Esophagus squamous epithelium (tissue), 5 donors: ENCODE measurements around the gene CDKAL1. TPM values are rescaled to one million over a fixed set of nuclear protein-coding genes. Genes with fewer than 3 reads are reported as not detected.

Source experiments
- DNase-seq: peaks from one replicate; lab custom pipeline; 2025; lab: John Stamatoyannopoulos, UW
- H3K27ac ChIP-seq, 4 donors: fragments of 200-600 bp; sonication (generic); one replicate each; pipeline ENCODE4 v1.5.1; 2016 to 2019; ENCODE audit warnings: mild to moderate bottlenecking in 1 of 4
- H3K27me3 ChIP-seq, 4 donors: fragments of 200-600 bp; sonication (generic); 1 replicate in 3 of 4; 2 replicates in 1 of 4; pipeline versions ENCODE4 v1.5.1 to v1.6.0; 2017 to 2021; ENCODE audit warnings: antibody characterized with exemption in 1 of 4
- H3K36me3 ChIP-seq, 3 donors: fragments of 200-600 bp; sonication (generic); one replicate each; pipeline ENCODE4 v1.5.1; 2016 to 2019
- H3K4me1 ChIP-seq, 3 donors: fragments of 200-600 bp; sonication (generic); one replicate each; pipeline ENCODE4 v1.5.1; 2017 to 2019
- H3K4me3 ChIP-seq, 4 donors: fragments of 200-600 bp; sonication (generic); 1 replicate in 3 of 4; 2 replicates in 1 of 4; pipeline ENCODE4 v1.5.1; 2016 to 2019; ENCODE audit warnings: mild to moderate bottlenecking in 2 of 4, moderate library complexity in 1 of 4
- H3K9me3 ChIP-seq, 3 donors: fragments of 200-600 bp; sonication (generic); one replicate each; pipeline ENCODE4 v1.5.1; 2016 to 2019
- CTCF ChIP-seq, 6 experiments: fragments of 450-650 bp in 4 of 6; fragments of 200-600 bp in 2 of 6; sonication (generic) in 2 of 6; IDR thresholded peaks; one replicate each; pipeline ENCODE4 v1.5.1; 2016 to 2019; ENCODE audit warnings: antibody characterized with exemption in 6 of 6, mild to moderate bottlenecking in 4 of 6, moderate library complexity in 4 of 6
- POLR2A ChIP-seq, 4 donors: fragments of 450-650 bp; IDR thresholded peaks; one replicate each; pipeline ENCODE4 v1.6.1; 2017; ENCODE audit warnings: antibody characterized with exemption in 4 of 4, mild to moderate bottlenecking in 4 of 4, moderate library complexity in 3 of 4
- WGBS, 2 donors: methylation state at CpG; one replicate each; pipeline ENCODE4 v1.1.5; 2018; 5-methylcytosine and 5-hydroxymethylcytosine counted together
- intact Hi-C: fragments of 100-400 bp; cut with DNase I; formaldehyde crosslinking; loops from one replicate; pipeline ENCODE4 v1.15.0; 2022
- total RNA-seq, 4 donors: library from RNA; depleted of rRNA; stranded (reverse); fragments of >200 nt; gene quantifications; one replicate each; pipeline ENCODE4 v1.1.0, GENCODE V29; 2016
- donor health status: DM: yes; HTN: yes; CAD: no.

The CDKAL1 gene
- total RNA-seq, 4 donors from 2014 or later, result 6.5 to 13.0 (median 10.7) TPM

- TF ChIP-seq CTCF (IDR thresholded peaks at IDR 0.05) (no peak), POLR2A (IDR thresholded peaks at IDR 0.05) (no peak)
- DNase-seq, result no peak
- H3K4me1 ChIP-seq, result peaks cover 0 to 20% (median 0%) of the 10 kb centered on the region in 3 donors
- peaks cover 0 to 20% (median 0%) of the 10 kb centered on the region in 3 donors for H3K36me3 ChIP-seq
- 33 to 43% methylated on average over 2 of the region's 2 CpGs for WGBS, 2 donors
- no peaks in the 10 kb centered on the region for H3K27me3 ChIP-seq
- intact Hi-C loops, result no loop called here
- no peak overlapping the region for H3K4me3 ChIP-seq
- no peaks in the 10 kb centered on the region for H3K9me3 ChIP-seq
- H3K27ac ChIP-seq, result no peak overlapping the region
Measured at GRCh38 chr6:20572288-20572687, 38.0 kb downstream of the CDKAL1 start.

DNA sequence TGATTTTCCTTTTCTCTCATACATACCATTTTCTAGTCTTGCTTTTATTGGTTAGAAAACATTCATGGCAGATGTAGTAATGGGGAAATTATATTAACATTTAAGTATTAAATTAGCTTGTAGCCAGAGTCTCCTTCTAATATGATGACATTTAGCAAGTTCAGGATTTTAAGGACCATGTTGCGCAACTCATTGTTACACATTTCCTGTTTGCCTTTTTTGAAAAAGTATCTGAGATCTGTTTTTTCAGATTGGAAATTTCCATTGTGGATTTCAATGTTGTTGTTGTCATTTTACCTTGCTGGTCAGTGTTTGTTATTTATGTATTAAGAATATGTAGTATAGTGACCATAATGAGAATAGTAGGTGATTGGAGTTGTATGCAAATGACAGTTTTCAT, 38.7 kb downstream of the CDKAL1 start:
- H3K4me3 ChIP-seq, result no peak overlapping the region
- no peaks in the 10 kb centered on the region for H3K27me3 ChIP-seq
- intact Hi-C loops, result no loop called here
- no peak for DNase-seq
- peaks cover 0 to 20% (median 0%) of the 10 kb centered on the region in 3 donors for H3K4me1 ChIP-seq
- WGBS, 2 donors, result 88 to 95% methylated on average over 1 of the region's 1 CpG
- H3K9me3 ChIP-seq, result no peaks in the 10 kb centered on the region
- no peak overlapping the region for H3K27ac ChIP-seq
- TF ChIP-seq POLR2A (IDR thresholded peaks at IDR 0.05), result no peak
- TF ChIP-seq CTCF (IDR thresholded peaks at IDR 0.05), result no peak
- peaks cover 0 to 23% (median 0%) of the 10 kb centered on the region in 3 donors for H3K36me3 ChIP-seq

- Histone ChIP-seq H3K9me3 (no peaks in the 10 kb centered on the region), H3K4me1 (peaks cover 0 to 14% (median 0%) of the 10 kb centered on the region in 3 donors), H3K36me3 (peaks cover 0 to 32% (median 0%) of the 10 kb centered on the region in 3 donors), H3K4me3 (no peak overlapping the region), H3K27me3 (no peaks in the 10 kb centered on the region), H3K27ac (no peak overlapping the region)
- no peak for DNase-seq
- intact Hi-C loops, result no loop called here
- no peak for TF ChIP-seq CTCF (IDR thresholded peaks at IDR 0.05)
Measured at GRCh38 chr6:20574355-20574754, 40.1 kb downstream of the CDKAL1 start.

DNA sequence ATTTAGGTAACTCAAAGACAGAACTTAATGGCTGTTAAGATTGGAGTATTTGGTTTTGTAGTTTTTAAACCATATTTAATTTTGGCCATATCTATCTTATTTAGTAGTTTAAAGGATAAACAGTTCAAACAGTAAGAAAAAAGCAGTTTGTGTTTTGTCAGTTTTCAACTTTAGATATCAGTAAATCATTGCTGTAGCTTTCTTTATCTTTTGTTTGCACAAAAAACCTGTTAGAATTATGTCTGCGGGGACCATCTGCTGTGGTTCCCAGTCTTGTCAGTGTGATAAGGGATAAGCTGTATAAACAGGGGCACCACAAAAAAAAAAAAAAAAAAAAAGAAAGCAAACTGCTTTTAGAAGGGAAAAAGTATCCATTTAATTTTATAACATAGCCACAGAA, 40.9 kb downstream of the CDKAL1 start:
- H3K36me3 ChIP-seq, result peaks cover 0 to 40% (median 0%) of the 10 kb centered on the region in 3 donors
- H3K4me1 ChIP-seq, result peaks cover 0 to 12% (median 0%) of the 10 kb centered on the region in 3 donors
- H3K4me3 ChIP-seq, result no peak overlapping the region
- 70 to 100% methylated on average over 1 of the region's 1 CpG for WGBS, 2 donors
- TF ChIP-seq POLR2A (IDR thresholded peaks at IDR 0.05) (no peak), CTCF (IDR thresholded peaks at IDR 0.05) (no peak)
- H3K27me3 ChIP-seq, result no peaks in the 10 kb centered on the region
- no peak for DNase-seq
- intact Hi-C loops, result no loop called here
- no peaks in the 10 kb centered on the region for H3K9me3 ChIP-seq
- no peak overlapping the region for H3K27ac ChIP-seq

GRCh38 chr6:20575704-20576451, 41.6 kb downstream of the CDKAL1 start:
- no peaks in the 10 kb centered on the region for H3K9me3 ChIP-seq
- no peak overlapping the region for H3K27ac ChIP-seq
- peaks cover 0 to 47% (median 0%) of the 10 kb centered on the region in 3 donors for H3K36me3 ChIP-seq
- peaks cover 0 to 12% (median 0%) of the 10 kb centered on the region in 3 donors for H3K4me1 ChIP-seq
- no peak for TF ChIP-seq CTCF (IDR thresholded peaks at IDR 0.05)
- no peak for TF ChIP-seq POLR2A (IDR thresholded peaks at IDR 0.05)
- no peaks in the 10 kb centered on the region for H3K27me3 ChIP-seq
- no peak overlapping the region for H3K4me3 ChIP-seq
- DNase-seq, result no peak
- 77 to 79% methylated on average over 4 of the region's 4 CpGs for WGBS, 2 donors
- intact Hi-C loops, result no loop called here
